ENCODE data around the gene NOC2L. TPM values are rescaled to one million over a fixed set of nuclear protein-coding genes. Genes with fewer than 3 reads are reported as not detected.

NOC2L gene
- total RNA-seq (2014; rRNA removed; shearing (Covaris generic)) = 223 and 226 TPM in 2 replicates

GRCh38 chr1:958823-959730, at the start of gene NOC2L:
Gene NOC2L (minus strand): TSS chr1:959256. CDS start chr1:959240, 16 bp downstream.
- DNase-seq (ENCODE audit: low spot score) = peak; percentile 87

GRCh38 chr1:1006305-1007159, 47.5 kb upstream of the NOC2L start:
- peak; percentile 88 for DNase-seq (ENCODE audit: low spot score)

GRCh38 chr1:1005774-1006304, 46.8 kb upstream of the NOC2L start:
- no peak for DNase-seq (ENCODE audit: low spot score)

GRCh38 chr1:1004780-1005697, 46.0 kb upstream of the NOC2L start:
- DNase-seq (ENCODE audit: low spot score) = peak; percentile 76

GRCh38 chr1:1004420-1004779, 45.3 kb upstream of the NOC2L start:
- no peak for DNase-seq (ENCODE audit: low spot score)

- no peak for DNase-seq (ENCODE audit: low spot score)
These were observed 44.8 kb upstream of the NOC2L start for GRCh38 chr1:1003618-1004419.

- DNase-seq (ENCODE audit: low spot score) = no peak
These were observed 42.2 kb upstream of the NOC2L start for GRCh38 chr1:1001057-1001783.

- peak; percentile 67 for DNase-seq (ENCODE audit: low spot score)
These were observed 41.5 kb upstream of the NOC2L start for GRCh38 chr1:1000357-1001056.

GRCh38 chr1:999725-1000356, 40.8 kb upstream of the NOC2L start, which contains the start of gene HES4:
Gene HES4 (minus strand): TSS chr1:1000097. CDS start chr1:999973, 124 bp downstream.
- DNase-seq (ENCODE audit: low spot score) = peak; percentile 90

- DNase-seq (ENCODE audit: low spot score) = no peak
These were observed 40.1 kb upstream of the NOC2L start for GRCh38 chr1:998995-999724.

- no peak for DNase-seq (ENCODE audit: low spot score)
These were observed 39.6 kb upstream of the NOC2L start for GRCh38 chr1:998745-998994.

GRCh38 chr1:997993-998744, 39.1 kb upstream of the NOC2L start:
- no peak for DNase-seq (ENCODE audit: low spot score)

GRCh38 chr1:997713-997992, 38.6 kb upstream of the NOC2L start:
- DNase-seq (ENCODE audit: low spot score) = no peak

- no peak for DNase-seq (ENCODE audit: low spot score)
These were observed 38.0 kb upstream of the NOC2L start for GRCh38 chr1:996851-997712.

- no peak for DNase-seq (ENCODE audit: low spot score)
These were observed 36.9 kb upstream of the NOC2L start for GRCh38 chr1:995665-996633.

Data from HT-29 (cell line).